GM12878 (cell line): ENCODE measurements around the gene METTL15. TPM values are rescaled to one million over a fixed set of nuclear protein-coding genes. Genes with fewer than 3 reads are reported as not detected.

Experiments
- ATAC-seq: fragments of 200-7000 bp; cut with Tn5 transposase; 3 replicates; pipeline ENCODE4 v1.9.1; 2020; ENCODE audit warnings: mild to moderate bottlenecking, moderate library complexity
- BruUV-seq: library from RNA; stranded (reverse); fragments of 400-500 nt; replicated peaks from 2 replicates; lab custom pipeline; 2021; lab: Mats Ljungman, UMichigan
- CTCF ChIA-PET: fragments of 300-600 bp; sonication (Branson Sonifier 250); formaldehyde crosslinking; extraction: SDS; loops from one replicate; lab custom pipeline; 2021; ENCODE audit warnings: inconsistent platforms; lab: Yijun Ruan, JAX
- POLR2A ChIA-PET: fragments of 350-600 bp; formaldehyde crosslinking; extraction: SDS; loops from one replicate; lab custom pipeline; 2021; ENCODE audit warnings: inconsistent platforms; lab: Charles Lee
- RAD21 ChIA-PET: fragments of 300-600 bp; sonication (Branson Sonifier 250); formaldehyde crosslinking; loops from one replicate; lab custom pipeline; 2023; ENCODE audit warnings: antibody characterized with exemption; ENCODE audit not compliant: unreplicated experiment; lab: Charles Lee
- SMC1A ChIA-PET: fragments of 300-600 bp; sonication (Branson Sonifier 250); formaldehyde crosslinking; loops from one replicate; lab custom pipeline; 2023; ENCODE audit not compliant: unreplicated experiment, uncharacterized antibody; lab: Charles Lee
- DNase-seq: peaks from one replicate; pipeline ENCODE4 v3.0.0-alpha.2; 2011; ENCODE audit warnings: low read depth, low spot score
- FAIRE-seq: peaks from 3 replicates; lab custom pipeline; 2011; peaks lifted over from hg19 to GRCh38; lab: Jason Lieb, UNC
- H2AFZ ChIP-seq: 2 replicates; pipeline ENCODE4 v1.6.0; 2011; ENCODE audit warnings: low read depth, low read length, control low read depth; ENCODE audit not compliant: control insufficient read depth
- H3K27ac ChIP-seq: 2 replicates; pipeline ENCODE4 v1.5.1; 2011; ENCODE audit warnings: control low read depth; ENCODE audit not compliant: control insufficient read depth, insufficient read depth
- H3K27me3 ChIP-seq, 2 experiments: replicated peaks in 1 of 2; 2 replicates each; pipeline versions ENCODE4 v1.6.0 to v1.6.1; 2011; ENCODE audit warnings: low read length in 1 of 2; ENCODE audit not compliant: control insufficient read depth in 2 of 2, insufficient read depth in 2 of 2
- H3K36me3 ChIP-seq, 2 experiments: 2 replicates each; pipeline ENCODE4 v1.5.1; 2011; ENCODE audit warnings: low read length in 1 of 2; ENCODE audit not compliant: control insufficient read depth in 2 of 2, insufficient read depth in 2 of 2
- H3K4me1 ChIP-seq: 2 replicates; pipeline ENCODE4 v1.6.1; 2011; ENCODE audit warnings: mild to moderate bottlenecking, low read length, moderate library complexity, mixed read lengths; ENCODE audit not compliant: control insufficient read depth, insufficient read depth
- H3K4me2 ChIP-seq: 2 replicates; pipeline ENCODE4 v1.6.0; 2011; ENCODE audit warnings: control low read depth; ENCODE audit not compliant: control insufficient read depth, insufficient read depth
- H3K4me3 ChIP-seq: fragments of 200-600 bp; sonication (generic); 2 replicates; pipeline ENCODE4 v1.5.1; 2016
- H3K79me2 ChIP-seq: 2 replicates; pipeline ENCODE4 v1.6.0; 2011; ENCODE audit warnings: low read length; ENCODE audit not compliant: control insufficient read depth, insufficient read depth
- H3K9ac ChIP-seq: 2 replicates; pipeline ENCODE4 v1.8.0; 2011; ENCODE audit warnings: low read length, control low read depth, mixed read lengths; ENCODE audit not compliant: control insufficient read depth, insufficient read depth
- H3K9me3 ChIP-seq: replicated peaks from 3 replicates; pipeline ENCODE4 v1.5.1; 2011; ENCODE audit warnings: mild to moderate bottlenecking, low read length; ENCODE audit not compliant: control insufficient read depth, insufficient read depth
- H4K20me1 ChIP-seq: 2 replicates; pipeline ENCODE4 v1.6.0; 2011; ENCODE audit not compliant: control insufficient read depth, insufficient read depth
- MAX ChIP-seq: IDR thresholded peaks from 2 replicates; pipeline ENCODE4 v1.6.1; 2012; ENCODE audit warnings: low read depth, low read length, improper control_type of control experiment
- POLR2AphosphoS5 ChIP-seq: IDR thresholded peaks from 2 replicates; pipeline ENCODE4 v1.6.1; 2011; ENCODE audit warnings: mild to moderate bottlenecking, low read length, inconsistent platforms
- SUPT20H ChIP-seq: IDR thresholded peaks from 2 replicates; pipeline ENCODE4 v1.6.1; 2011; ENCODE audit warnings: low read depth, mild to moderate bottlenecking, low read length, moderate library complexity, borderline replicate concordance; ENCODE audit not compliant: control insufficient read depth
- ZNF207 ChIP-seq: fragments of 450-650 bp; IDR thresholded peaks from 2 replicates; pipeline ENCODE4 v1.6.1; 2014; ENCODE audit warnings: antibody characterized with exemption, mild to moderate bottlenecking, borderline replicate concordance
- WGBS: methylation state at CpG from one replicate; pipeline ENCODE4 v1.1.6; 2016; ENCODE audit warnings: low lambda C conversion rate; ENCODE audit not compliant: insufficient replicate concordance, insufficient coverage; ENCODE audit errors: missing lambda C conversion rate; 5-methylcytosine and 5-hydroxymethylcytosine counted together
- in situ Hi-C: fragments of 300-500 bp; cut with MboI; formaldehyde crosslinking; loops from 9 replicates; pipeline ENCODE4 v1.14.3; 2018; ENCODE audit warnings: mixed read lengths
- intact Hi-C: fragments of 100-400 bp; cut with micrococcal nuclease; formaldehyde crosslinking; loops from one replicate; pipeline ENCODE4 v1.14.2; 2022; ENCODE audit not compliant: unreplicated experiment
- polyA plus RNA-seq, 11 experiments: library from polyadenylated mRNA; depleted of rRNA in 4 of 11; unstranded in 6 of 11; stranded (reverse) in 5 of 11; fragments of >200 nt; fragmentation: Nextera tagmentation in 4 of 11; fragmentation: Illumina TruSeq in 1 of 11; extraction: Ambion mirVana in 4 of 11; extraction: Trizol in 1 of 11; gene quantifications; 1 replicate in 1 of 11; 2 replicates in 10 of 11; pipeline versions ENCODE4 v1.2.1 to v1.2.3, GENCODE V29; 2011 to 2016; ENCODE audit warnings: inconsistent platforms in 2 of 11, missing spikeins in 2 of 11, low read depth in 1 of 11
- total RNA-seq, 4 experiments: library from RNA; depleted of rRNA in 3 of 4; stranded (reverse); fragments of >200 nt in 3 of 4; fragmentation: Illumina TruSeq in 1 of 4; extraction: Trizol in 1 of 4; gene quantifications; 2 replicates each; pipeline versions ENCODE4 v1.2.1 to v1.2.3, GENCODE V29; 2013 to 2021
- TF ChIP-seq, protein P1 (sequence below): fragments of 450-650 bp; IDR thresholded peaks from 2 replicates; pipeline ENCODE4 v1.6.1; 2017; ENCODE audit warnings: antibody characterized with exemption, mild to moderate bottlenecking, moderate library complexity

The METTL15 gene
- total and polyA plus RNA-seq, 10 of the 15 experiments (the other 5 are each of a cell fraction or from before 2014, with no cell fraction given), result 7.9 to 16.9 (median 14.4) TPM

- BruUV-seq, result no TSS peak
- CTCF ChIA-PET, result interaction anchor here (0.6 to 2.1 kb wide), 5 partner anchors 11 to 372 kb away, joined by 3 to 5 read pairs (median 3); partner anchors contain the start of gene BDNF
Measured at GRCh38 chr11:28072321-28072720, 35.9 kb upstream of the METTL15 start.

GRCh38 chr11:28077521-28077920 lies 30.7 kb upstream of the METTL15 start:
- RAD21 ChIA-PET, result no interaction called here
- Histone ChIP-seq H3K9me3 (no peaks in the 10 kb centered on the region), H4K20me1 (no peaks in the 10 kb centered on the region), H3K36me3 (peaks cover 1 to 6% of the 10 kb centered on the region in 2 experiments; a peak in 3 of 4 replicates), H3K27me3 (no peaks in the 10 kb centered on the region), H3K4me1 (no peaks in the 10 kb centered on the region), H3K27ac (no peak overlapping the region), H3K9ac (no peak overlapping the region), H3K79me2 (no peaks in the 10 kb centered on the region), H3K4me3 (no peak overlapping the region), H2AFZ (no peak overlapping the region), H3K4me2 (no peak overlapping the region)
- SMC1A ChIA-PET, result interaction anchor here (1.4 to 2.7 kb wide), 2 partner anchors 8 to 12 kb away, joined by 3 to 12 read pairs; no protein-coding TSS in a partner anchor
- intact Hi-C loops, result no loop called here
- no peak for TF ChIP-seq SUPT20H
- TF ChIP-seq, protein P1, sequence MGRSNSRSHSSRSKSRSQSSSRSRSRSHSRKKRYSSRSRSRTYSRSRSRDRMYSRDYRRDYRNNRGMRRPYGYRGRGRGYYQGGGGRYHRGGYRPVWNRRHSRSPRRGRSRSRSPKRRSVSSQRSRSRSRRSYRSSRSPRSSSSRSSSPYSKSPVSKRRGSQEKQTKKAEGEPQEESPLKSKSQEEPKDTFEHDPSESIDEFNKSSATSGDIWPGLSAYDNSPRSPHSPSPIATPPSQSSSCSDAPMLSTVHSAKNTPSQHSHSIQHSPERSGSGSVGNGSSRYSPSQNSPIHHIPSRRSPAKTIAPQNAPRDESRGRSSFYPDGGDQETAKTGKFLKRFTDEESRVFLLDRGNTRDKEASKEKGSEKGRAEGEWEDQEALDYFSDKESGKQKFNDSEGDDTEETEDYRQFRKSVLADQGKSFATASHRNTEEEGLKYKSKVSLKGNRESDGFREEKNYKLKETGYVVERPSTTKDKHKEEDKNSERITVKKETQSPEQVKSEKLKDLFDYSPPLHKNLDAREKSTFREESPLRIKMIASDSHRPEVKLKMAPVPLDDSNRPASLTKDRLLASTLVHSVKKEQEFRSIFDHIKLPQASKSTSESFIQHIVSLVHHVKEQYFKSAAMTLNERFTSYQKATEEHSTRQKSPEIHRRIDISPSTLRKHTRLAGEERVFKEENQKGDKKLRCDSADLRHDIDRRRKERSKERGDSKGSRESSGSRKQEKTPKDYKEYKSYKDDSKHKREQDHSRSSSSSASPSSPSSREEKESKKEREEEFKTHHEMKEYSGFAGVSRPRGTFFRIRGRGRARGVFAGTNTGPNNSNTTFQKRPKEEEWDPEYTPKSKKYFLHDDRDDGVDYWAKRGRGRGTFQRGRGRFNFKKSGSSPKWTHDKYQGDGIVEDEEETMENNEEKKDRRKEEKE, result no peak
- TF ChIP-seq POLR2AphosphoS5, result no peak
- no peak for TF ChIP-seq ZNF207
- FAIRE-seq (no peak), ATAC-seq (no peak), DNase-seq (no peak)
- CTCF ChIA-PET, result interaction anchor here (2.5 kb wide), 1 partner anchor 13 kb away, joined by 6 read pairs; no protein-coding TSS in a partner anchor
- WGBS, result 65% methylated on average over 3 of the region's 3 CpGs
- BruUV-seq, result no TSS peak
- POLR2A ChIA-PET, result no interaction called here
- in situ Hi-C loops, result no loop called here

More at GRCh38 chr11:28072321-28072720, 35.9 kb upstream of the METTL15 start:
- Histone ChIP-seq H3K36me3 (peaks cover 0 to 6% of the 10 kb centered on the region in 2 experiments; a peak in 3 of 4 replicates), H4K20me1 (no peaks in the 10 kb centered on the region), H3K27ac (no peak overlapping the region), H3K9ac (no peak overlapping the region), H3K9me3 (no peaks in the 10 kb centered on the region), H3K4me3 (no peak overlapping the region), H3K27me3 (no peaks in the 10 kb centered on the region), H3K4me2 (no peak overlapping the region), H3K4me1 (no peaks in the 10 kb centered on the region), H2AFZ (no peak overlapping the region), H3K79me2 (no peaks in the 10 kb centered on the region)
- WGBS, result 100% methylated on average over 2 of the region's 2 CpGs
- ChIA-PET RAD21 (no interaction called here), SMC1A (interaction anchor here (1.0 to 2.5 kb wide), 2 partner anchors 12 to 36 kb away, joined by 3 to 11 read pairs; partner anchors contain the start of genes KIF18A and METTL15), POLR2A (interaction anchor here (0.5 to 0.6 kb wide), 2 partner anchors 14 to 34 kb away, joined by 4 read pairs; no protein-coding TSS in a partner anchor)
- no peak for ATAC-seq
- no peak for FAIRE-seq
- in situ Hi-C loops, result no loop called here
- intact Hi-C loops, result no loop called here
- DNase-seq, result no peak
- TF ChIP-seq MAX, result no peak
- TF ChIP-seq, all 136 proteins: peak for 0
